ENCODE measurements around the gene ULK4. TPM values are rescaled to one million over a fixed set of nuclear protein-coding genes. Genes with fewer than 3 reads are reported as not detected.

Gene ULK4
- total and polyA plus RNA-seq, 2 of the 8 experiments (the other 6 are each of a cell fraction or from before 2014, with no cell fraction given): 3.0 to 10.8 TPM

- H2BK120ac ChIP-seq (replicated peaks; ENCODE audit: low read depth, low read length): no peak overlapping the region
- no peak for DNase-seq (ENCODE audit: low read depth in 1 of 2, low spot score in 2 of 2)
- H3K4me3 ChIP-seq (ENCODE audit: extremely low read depth in 1 of 4, insufficient read depth in 2 of 4, low read depth in 3 of 4, low read length in 4 of 4): no peak overlapping the region
- H3K27me3 ChIP-seq (replicated peaks in 1 of 4; ENCODE audit: control insufficient read depth in 3 of 4, extremely low read depth in 1 of 4, insufficient read depth in 3 of 4, low read length in 3 of 4): no peaks in the 10 kb centered on the region
- H3K36me3 ChIP-seq (ENCODE audit: control insufficient read depth in 2 of 4, insufficient read depth in 4 of 4, low read length in 3 of 4): no peaks in the 10 kb centered on the region
- no peak overlapping the region for H4K5ac ChIP-seq (ENCODE audit: insufficient read length, low read depth, low read length)
- H3K18ac ChIP-seq (ENCODE audit: extremely low read depth, low read length): no peak overlapping the region
- no peaks in the 10 kb centered on the region for H3K79me2 ChIP-seq (ENCODE audit: control insufficient read depth in 1 of 2, insufficient read depth in 2 of 2, low read length in 2 of 2)
- H2BK15ac ChIP-seq (ENCODE audit: low read length): no peak overlapping the region
- no peak overlapping the region for H3K23ac ChIP-seq (ENCODE audit: insufficient read length)
- ChIA-PET POLR2A (ENCODE audit: partially characterized antibody) (interaction anchor here (1.1 to 1.6 kb wide), 2 partner anchors 15 to 61 kb away, joined by 3 to 4 read pairs; partner anchors contain the start of gene CTNNB1), CTCF (ENCODE audit: partially characterized antibody) (interaction anchor here (0.6 to 1.8 kb wide), 2 partner anchors 29 to 265 kb away, joined by 3 to 5 read pairs; no protein-coding TSS in a partner anchor)
- H2BK12ac ChIP-seq (ENCODE audit: low read depth, low read length): no peak overlapping the region
- H3K27ac ChIP-seq (ENCODE audit: low read depth, low read length): no peak overlapping the region
- no peak overlapping the region for H2AK5ac ChIP-seq (ENCODE audit: low read depth, low read length)
- H3K56ac ChIP-seq (replicated peaks; ENCODE audit: insufficient read length, low read depth, low read length): no peak overlapping the region
- H4K8ac ChIP-seq (ENCODE audit: extremely low read depth, insufficient read depth, low read length): no peak overlapping the region
- no peak for FAIRE-seq
- WGBS, 2 experiments (ENCODE audit: extremely low coverage in 1 of 2, insufficient coverage in 1 of 2, insufficient read length in 1 of 2, insufficient replicate concordance in 2 of 2, low coverage in 1 of 2, low lambda C conversion rate in 2 of 2, missing lambda C conversion rate in 1 of 2): 90% methylated on average over 3 of the region's 3 CpGs; no CpG with 5 or more reads in 1 of the 2 experiments
- H2AFZ ChIP-seq (ENCODE audit: low read length): no peak overlapping the region
- H3K4ac ChIP-seq (replicated peaks; ENCODE audit: insufficient read length, low read depth, low read length): no peak overlapping the region
- no peaks in the 10 kb centered on the region for H3K4me1 ChIP-seq (replicated peaks in 1 of 4; ENCODE audit: control insufficient read depth in 3 of 4, insufficient read depth in 4 of 4, low read length in 3 of 4)
- no peak overlapping the region for H3K14ac ChIP-seq (ENCODE audit: insufficient read length)
- H2BK20ac ChIP-seq (ENCODE audit: low read length): no peak overlapping the region
- no peak overlapping the region; the same call in 1 of the 2 replicates for H2BK5ac ChIP-seq (ENCODE audit: low read depth, low read length)
- H4K91ac ChIP-seq (replicated peaks; ENCODE audit: insufficient read length, low read length): no peak overlapping the region
- H3K9ac ChIP-seq (replicated peaks in 1 of 4; ENCODE audit: extremely low read depth in 1 of 4, low read depth in 3 of 4, low read length in 3 of 4): no peak overlapping the region
- H4K20me1 ChIP-seq (replicated peaks in 1 of 2; ENCODE audit: control insufficient read depth in 1 of 2, insufficient read depth in 2 of 2, low read length in 2 of 2): no peaks in the 10 kb centered on the region
- H3K79me1 ChIP-seq (ENCODE audit: low read depth, low read length): no peaks in the 10 kb centered on the region
- no peaks in the 10 kb centered on the region for H3K23me2 ChIP-seq (ENCODE audit: low read depth, low read length)
- no peak overlapping the region for H3K4me2 ChIP-seq (ENCODE audit: insufficient read depth in 1 of 2, low read depth in 2 of 2, low read length in 2 of 2)
- no peaks in the 10 kb centered on the region for H3K9me3 ChIP-seq (ENCODE audit: insufficient read depth in 2 of 2, low read depth in 1 of 2, low read length in 1 of 2)
- TF ChIP-seq ASH2L (IDR thresholded peaks at IDR 0.05; ENCODE audit: low read length) (no peak), BCL11A (IDR thresholded peaks at IDR 0.05; ENCODE audit: low read depth in 2 of 2, low read length in 2 of 2) (no peak), E2F6 (IDR thresholded peaks at IDR 0.05) (no peak), SAP30 (IDR thresholded peaks at IDR 0.05; ENCODE audit: insufficient read depth, insufficient replicate concordance, low read length) (no peak), POLR2A (IDR thresholded peaks at IDR 0.05; ENCODE audit: control extremely low read depth in 1 of 2, low read depth in 2 of 2, low read length in 2 of 2) (no peak), JUND (IDR thresholded peaks at IDR 0.05; ENCODE audit: low read length) (no peak), KDM5A (IDR thresholded peaks at IDR 0.05; ENCODE audit: low read length) (no peak), HDAC6 (IDR thresholded peaks at IDR 0.05; ENCODE audit: low read depth, low read length) (no peak), JUN (IDR thresholded peaks at IDR 0.05; ENCODE audit: low read depth, low read length) (no peak), SUZ12 (IDR thresholded peaks at IDR 0.05; ENCODE audit: low read length) (no peak), KDM4A (IDR thresholded peaks at IDR 0.05; ENCODE audit: low read depth, low read length, severe bottlenecking) (no peak), SIRT6 (IDR thresholded peaks at IDR 0.05; ENCODE audit: low read length) (no peak), RXRA (IDR thresholded peaks at IDR 0.05; ENCODE audit: insufficient read depth, low read depth, low read length) (no peak), SP1 (IDR thresholded peaks at IDR 0.05; ENCODE audit: low read depth, low read length) (no peak)
Measured at GRCh38 chr3:41260063-41260450, 701.8 kb downstream of the ULK4 start.

Measured in H1 (cell line).